Astrocyte of the spinal cord (primary cell): Measurements from ENCODE around the gene GUCY1A2.

Source experiments
- DNase-seq: peaks from one replicate; pipeline ENCODE4 v3.0.0; 2011; ENCODE audit warnings: low read depth, low spot score
- H3K4me3 ChIP-seq: 2 replicates; pipeline ENCODE4 v1.5.1; 2011; ENCODE audit warnings: low read depth, mild to moderate bottlenecking, low read length, moderate library complexity
- CTCF ChIP-seq: IDR thresholded peaks from 2 replicates; pipeline ENCODE4 v1.5.1; 2012; ENCODE audit warnings: low read depth, mild to moderate bottlenecking, low read length, inconsistent platforms
- in situ Hi-C: cut with HindIII; loops from 2 replicates; pipeline ENCODE4 v1.10.0; 2017; ENCODE audit warnings: low sequenced_read_pairs

Gene GUCY1A2

GRCh38 chr11:107017433-107018218, 650 bp downstream of the GUCY1A2 start:
- H3K4me3 ChIP-seq: peak overlapping the region; percentile 45
- in situ Hi-C loops: no loop called here
- DNase-seq: peak; percentile 61
- peak; percentile 59 for TF ChIP-seq CTCF

DNA sequence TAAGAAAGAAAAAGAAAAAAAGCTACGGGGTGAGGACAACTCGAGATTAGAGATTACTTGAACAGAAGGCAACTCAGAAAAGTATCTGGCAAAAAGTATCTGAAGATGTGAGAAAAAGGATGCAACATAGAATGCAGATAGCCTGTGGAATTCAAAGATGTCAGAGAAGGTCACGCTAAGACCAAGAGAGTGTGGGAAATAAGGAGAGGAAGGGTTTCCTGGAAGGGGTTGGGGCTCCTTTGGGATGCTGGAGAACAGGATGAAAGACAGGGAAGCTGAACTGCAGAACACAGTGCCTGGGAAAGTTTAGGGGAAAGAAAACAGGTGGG, 1.2 kb downstream of the GUCY1A2 start:
- DNase-seq: no peak
- no peak for TF ChIP-seq CTCF
- in situ Hi-C loops: no loop called here
- peak overlapping the region; percentile 45 for H3K4me3 ChIP-seq

DNA sequence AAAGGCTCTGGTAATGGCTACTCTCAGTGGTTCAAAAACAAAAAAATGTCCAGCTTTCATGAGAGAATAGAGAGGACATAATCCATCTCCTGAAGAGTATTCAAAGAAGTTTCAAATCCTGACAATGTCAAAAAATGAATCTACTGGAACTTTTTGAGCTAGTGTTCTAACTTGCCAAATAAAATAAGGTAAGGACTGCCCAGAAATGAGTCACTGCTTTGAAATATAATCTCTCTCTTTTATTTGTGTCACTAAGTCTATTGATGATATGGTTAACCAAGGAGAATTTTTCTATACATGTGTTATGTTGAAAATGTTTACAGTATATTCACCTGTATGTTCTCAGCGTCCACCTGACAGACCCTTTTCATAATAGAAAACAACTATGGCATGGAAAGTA, 3.4 kb downstream of the GUCY1A2 start:
- TF ChIP-seq CTCF: no peak
- H3K4me3 ChIP-seq: no peak overlapping the region
- in situ Hi-C loops: no loop called here
- DNase-seq: peak; percentile 74

DNA sequence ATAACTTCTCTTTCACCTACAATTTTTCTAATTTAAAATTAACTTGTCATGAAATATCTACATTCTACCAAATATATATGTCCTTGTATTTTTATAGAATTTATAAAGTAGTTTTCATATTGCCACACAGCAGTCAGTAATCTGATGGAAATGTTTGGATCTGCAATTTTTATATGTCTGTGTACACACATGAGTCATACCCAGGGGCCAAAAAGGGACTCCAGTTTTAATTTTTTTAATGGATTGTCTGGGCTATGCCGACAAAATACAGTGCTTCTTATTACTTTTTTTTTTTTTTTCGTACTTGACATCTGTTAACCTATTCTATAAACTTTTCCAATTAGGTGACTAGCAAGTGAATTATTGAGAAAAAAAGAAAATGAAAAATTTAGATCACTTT, 6.3 kb downstream of the GUCY1A2 start:
- DNase-seq: peak; percentile 22

GRCh38 chr11:107009190-107009589, 9.1 kb downstream of the GUCY1A2 start:
- no peak for TF ChIP-seq CTCF
- H3K4me3 ChIP-seq: no peak overlapping the region
- in situ Hi-C loops: no loop called here
- no peak for DNase-seq

More for the DNA sequence above, 6.3 kb downstream of the GUCY1A2 start:
- no peak for TF ChIP-seq CTCF
- H3K4me3 ChIP-seq: no peak overlapping the region
- in situ Hi-C loops: no loop called here

GRCh38 chr11:107006076-107006833, 12.0 kb downstream of the GUCY1A2 start:
- peak; percentile 32 for DNase-seq
- no peak for TF ChIP-seq CTCF
- in situ Hi-C loops: no loop called here
- H3K4me3 ChIP-seq: no peak overlapping the region
